ENCODE results near the gene WNK4. TPM values are rescaled to one million over a fixed set of nuclear protein-coding genes. Genes with fewer than 3 reads are reported as not detected.
A peak's percentile ranks its signal among the peaks of the same experiment; 100 is the strongest.

The WNK4 gene
- polyA plus RNA-seq (0.10 TPM in 1 of 2 replicates, not detected in the other), polyA minus RNA-seq (0.24 TPM in 1 of 2 replicates, not detected in the other)

DNA sequence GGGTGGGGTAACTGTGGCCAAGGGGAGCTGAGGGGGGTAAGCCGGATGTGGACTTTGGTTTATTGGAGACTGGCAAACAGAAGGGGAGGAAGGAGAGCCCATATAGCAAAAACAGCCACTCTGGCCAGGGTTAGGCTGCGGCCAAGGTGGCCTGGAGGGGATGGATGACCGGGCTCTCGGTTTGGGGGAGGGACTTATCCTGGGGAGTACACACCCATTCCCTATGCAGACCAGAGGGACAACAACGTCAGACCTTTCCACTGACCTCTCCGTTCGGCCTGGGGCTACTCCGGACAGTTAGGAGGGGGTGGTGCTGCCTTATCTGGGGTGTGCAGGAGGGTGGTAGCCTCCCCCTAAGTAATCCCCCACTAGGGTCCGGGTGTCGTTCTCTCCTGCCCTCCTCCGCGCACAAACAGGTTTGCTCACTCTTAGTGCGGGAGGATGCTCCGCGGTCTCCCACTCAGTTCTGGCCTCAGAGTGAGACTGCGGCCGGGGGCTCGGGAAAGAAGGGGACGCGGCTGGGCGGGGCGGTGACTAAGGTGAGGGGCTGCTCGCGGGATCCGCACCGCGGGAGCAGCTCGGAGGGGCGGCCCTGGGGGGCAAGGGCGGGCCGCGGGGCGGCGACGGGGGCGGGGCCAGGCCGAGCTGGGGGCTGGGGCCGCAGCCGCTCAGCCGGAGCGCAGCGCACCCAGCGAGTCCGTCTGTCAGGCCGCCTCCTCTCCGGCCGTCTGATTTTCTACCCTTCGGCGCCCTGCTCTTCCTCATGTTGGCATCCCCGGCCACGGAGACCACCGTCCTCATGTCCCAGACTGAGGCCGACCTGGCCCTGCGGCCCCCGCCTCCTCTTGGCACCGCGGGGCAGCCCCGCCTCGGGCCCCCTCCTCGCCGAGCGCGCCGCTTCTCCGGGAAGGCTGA is at the start of gene WNK4:
WNK4 (plus strand) TSS at position 675 of the 915 bp plus-strand sequence; CDS start at position 764, 89 bp downstream.
- Histone ChIP-seq H3K9me3 (ENCODE audit: low read length) (no peaks in the 10 kb centered on the region), H3K27ac (ENCODE audit: low read length) (no peak within 1 kb of the TSS), H3K4me3 (ENCODE audit: low read length) (peak within 1 kb of the TSS; percentile 56), H3K4me2 (ENCODE audit: low read length) (no peak within 1 kb of the TSS), H3F3A (ENCODE audit: insufficient read depth, low read length, poor library complexity, severe bottlenecking) (no peaks in the 10 kb centered on the region), H3K9me2 (ENCODE audit: insufficient read depth, low read length) (no peaks in the 10 kb centered on the region), H4K20me1 (ENCODE audit: insufficient read depth) (no peaks in the 10 kb centered on the region), H3K79me2 (replicated peaks; ENCODE audit: insufficient read depth, low read length) (no peaks in the 10 kb centered on the region), H2AFZ (ENCODE audit: low read depth, low read length) (no peak within 1 kb of the TSS), H3K27me3 (ENCODE audit: insufficient read depth, low read depth, low read length) (peaks cover 31% of the 10 kb centered on the region), H3K36me3 (ENCODE audit: insufficient read depth, low read length) (no peaks in the 10 kb centered on the region), H3K9ac (ENCODE audit: low read length) (peak within 1 kb of the TSS; percentile 3)
- TF ChIP-seq, protein P1, sequence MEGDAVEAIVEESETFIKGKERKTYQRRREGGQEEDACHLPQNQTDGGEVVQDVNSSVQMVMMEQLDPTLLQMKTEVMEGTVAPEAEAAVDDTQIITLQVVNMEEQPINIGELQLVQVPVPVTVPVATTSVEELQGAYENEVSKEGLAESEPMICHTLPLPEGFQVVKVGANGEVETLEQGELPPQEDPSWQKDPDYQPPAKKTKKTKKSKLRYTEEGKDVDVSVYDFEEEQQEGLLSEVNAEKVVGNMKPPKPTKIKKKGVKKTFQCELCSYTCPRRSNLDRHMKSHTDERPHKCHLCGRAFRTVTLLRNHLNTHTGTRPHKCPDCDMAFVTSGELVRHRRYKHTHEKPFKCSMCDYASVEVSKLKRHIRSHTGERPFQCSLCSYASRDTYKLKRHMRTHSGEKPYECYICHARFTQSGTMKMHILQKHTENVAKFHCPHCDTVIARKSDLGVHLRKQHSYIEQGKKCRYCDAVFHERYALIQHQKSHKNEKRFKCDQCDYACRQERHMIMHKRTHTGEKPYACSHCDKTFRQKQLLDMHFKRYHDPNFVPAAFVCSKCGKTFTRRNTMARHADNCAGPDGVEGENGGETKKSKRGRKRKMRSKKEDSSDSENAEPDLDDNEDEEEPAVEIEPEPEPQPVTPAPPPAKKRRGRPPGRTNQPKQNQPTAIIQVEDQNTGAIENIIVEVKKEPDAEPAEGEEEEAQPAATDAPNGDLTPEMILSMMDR (IDR thresholded peaks at IDR 0.05; ENCODE audit: poor library complexity, severe bottlenecking): no peak
- TF ChIP-seq POLR2AphosphoS5 (IDR thresholded peaks at IDR 0.05) (no peak), TAF1 (IDR thresholded peaks at IDR 0.05; ENCODE audit: low read depth) (no peak), EZH2 (IDR thresholded peaks at IDR 0.05; ENCODE audit: borderline replicate concordance, insufficient read depth, low read length, poor library complexity, severe bottlenecking) (no peak), RAD21 (conservative IDR thresholded peaks at IDR 0.05) (no peak), SMC3 (conservative IDR thresholded peaks at IDR 0.05; ENCODE audit: poor library complexity) (no peak), MXI1 (conservative IDR thresholded peaks at IDR 0.05; ENCODE audit: poor library complexity, severe bottlenecking) (no peak), EP300 (conservative IDR thresholded peaks at IDR 0.05; ENCODE audit: poor library complexity, severe bottlenecking) (no peak)
- TF ChIP-seq, protein P2, sequence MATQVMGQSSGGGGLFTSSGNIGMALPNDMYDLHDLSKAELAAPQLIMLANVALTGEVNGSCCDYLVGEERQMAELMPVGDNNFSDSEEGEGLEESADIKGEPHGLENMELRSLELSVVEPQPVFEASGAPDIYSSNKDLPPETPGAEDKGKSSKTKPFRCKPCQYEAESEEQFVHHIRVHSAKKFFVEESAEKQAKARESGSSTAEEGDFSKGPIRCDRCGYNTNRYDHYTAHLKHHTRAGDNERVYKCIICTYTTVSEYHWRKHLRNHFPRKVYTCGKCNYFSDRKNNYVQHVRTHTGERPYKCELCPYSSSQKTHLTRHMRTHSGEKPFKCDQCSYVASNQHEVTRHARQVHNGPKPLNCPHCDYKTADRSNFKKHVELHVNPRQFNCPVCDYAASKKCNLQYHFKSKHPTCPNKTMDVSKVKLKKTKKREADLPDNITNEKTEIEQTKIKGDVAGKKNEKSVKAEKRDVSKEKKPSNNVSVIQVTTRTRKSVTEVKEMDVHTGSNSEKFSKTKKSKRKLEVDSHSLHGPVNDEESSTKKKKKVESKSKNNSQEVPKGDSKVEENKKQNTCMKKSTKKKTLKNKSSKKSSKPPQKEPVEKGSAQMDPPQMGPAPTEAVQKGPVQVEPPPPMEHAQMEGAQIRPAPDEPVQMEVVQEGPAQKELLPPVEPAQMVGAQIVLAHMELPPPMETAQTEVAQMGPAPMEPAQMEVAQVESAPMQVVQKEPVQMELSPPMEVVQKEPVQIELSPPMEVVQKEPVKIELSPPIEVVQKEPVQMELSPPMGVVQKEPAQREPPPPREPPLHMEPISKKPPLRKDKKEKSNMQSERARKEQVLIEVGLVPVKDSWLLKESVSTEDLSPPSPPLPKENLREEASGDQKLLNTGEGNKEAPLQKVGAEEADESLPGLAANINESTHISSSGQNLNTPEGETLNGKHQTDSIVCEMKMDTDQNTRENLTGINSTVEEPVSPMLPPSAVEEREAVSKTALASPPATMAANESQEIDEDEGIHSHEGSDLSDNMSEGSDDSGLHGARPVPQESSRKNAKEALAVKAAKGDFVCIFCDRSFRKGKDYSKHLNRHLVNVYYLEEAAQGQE (IDR thresholded peaks at IDR 0.05; ENCODE audit: borderline replicate concordance): no peak

DNA sequence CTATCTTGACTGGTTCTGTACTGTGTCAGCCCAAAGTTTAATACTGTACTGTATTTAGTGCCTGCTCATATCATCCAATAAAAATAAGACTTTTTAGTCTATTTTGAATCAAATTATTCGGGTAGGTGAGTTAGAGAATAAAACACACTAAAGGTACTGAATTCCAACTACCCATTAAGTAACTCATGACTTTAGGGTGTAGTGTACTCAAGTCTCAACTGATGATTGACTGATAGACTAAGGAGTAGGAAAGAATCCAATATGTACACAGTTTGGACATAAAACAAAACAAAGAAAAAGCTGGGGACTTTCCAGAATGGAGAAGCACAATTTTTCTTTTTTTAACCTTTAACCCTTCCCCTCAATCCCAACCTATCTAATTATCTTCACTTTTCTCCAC is 39.7 kb upstream of the WNK4 start:
- no peaks in the 10 kb centered on the region for H3K9me3 ChIP-seq (ENCODE audit: low read length)
- H3K9ac ChIP-seq (ENCODE audit: low read length): no peak overlapping the region
- H3K36me3 ChIP-seq (ENCODE audit: insufficient read depth, low read length): no peaks in the 10 kb centered on the region
- peaks cover 13% of the 10 kb centered on the region for H3K79me2 ChIP-seq (replicated peaks; ENCODE audit: insufficient read depth, low read length)
- H2AFZ ChIP-seq (ENCODE audit: low read depth, low read length): no peak overlapping the region
- no peak overlapping the region for H3K4me3 ChIP-seq (ENCODE audit: low read length)
- H3K4me2 ChIP-seq (ENCODE audit: low read length): no peak overlapping the region
- H3F3A ChIP-seq (ENCODE audit: insufficient read depth, low read length, poor library complexity, severe bottlenecking): no peaks in the 10 kb centered on the region
- no peak overlapping the region for H3K27ac ChIP-seq (ENCODE audit: low read length)
- H3K27me3 ChIP-seq (ENCODE audit: insufficient read depth, low read depth, low read length): no peaks in the 10 kb centered on the region
- H3K9me2 ChIP-seq (ENCODE audit: insufficient read depth, low read length): no peaks in the 10 kb centered on the region
- TF ChIP-seq EP300 (conservative IDR thresholded peaks at IDR 0.05; ENCODE audit: poor library complexity, severe bottlenecking): no peak
- TF ChIP-seq TAF1 (IDR thresholded peaks at IDR 0.05; ENCODE audit: low read depth): no peak
- TF ChIP-seq, protein P1 (IDR thresholded peaks at IDR 0.05; ENCODE audit: poor library complexity, severe bottlenecking): no peak
- TF ChIP-seq MXI1 (conservative IDR thresholded peaks at IDR 0.05; ENCODE audit: poor library complexity, severe bottlenecking): no peak
- no peak for TF ChIP-seq RAD21 (conservative IDR thresholded peaks at IDR 0.05)
- TF ChIP-seq EZH2 (IDR thresholded peaks at IDR 0.05; ENCODE audit: borderline replicate concordance, insufficient read depth, low read length, poor library complexity, severe bottlenecking): no peak
- no peak for TF ChIP-seq POLR2AphosphoS5 (IDR thresholded peaks at IDR 0.05)
- TF ChIP-seq, protein P2 (IDR thresholded peaks at IDR 0.05; ENCODE audit: borderline replicate concordance): no peak
- no peak for TF ChIP-seq SMC3 (conservative IDR thresholded peaks at IDR 0.05; ENCODE audit: poor library complexity)
- no peaks in the 10 kb centered on the region for H4K20me1 ChIP-seq (ENCODE audit: insufficient read depth)
